CD4-positive, alpha-beta T cell treated with Interleukin-6 at 100 ng/mL for 8 hours (primary cell): ENCODE data around the gene TBX15.

Experiments used
- DNase-seq: peaks from one replicate; pipeline ENCODE4 v3.0.0-alpha.2; 2020; ENCODE audit warnings: mixed read lengths, low spot score

The TBX15 gene

GRCh38 chr1:119001181-119002027 lies 13.3 kb upstream of the TBX15 start:
- no peak for DNase-seq

GRCh38 chr1:119000371-119001180 lies 12.4 kb upstream of the TBX15 start:
- DNase-seq, result no peak

DNA sequence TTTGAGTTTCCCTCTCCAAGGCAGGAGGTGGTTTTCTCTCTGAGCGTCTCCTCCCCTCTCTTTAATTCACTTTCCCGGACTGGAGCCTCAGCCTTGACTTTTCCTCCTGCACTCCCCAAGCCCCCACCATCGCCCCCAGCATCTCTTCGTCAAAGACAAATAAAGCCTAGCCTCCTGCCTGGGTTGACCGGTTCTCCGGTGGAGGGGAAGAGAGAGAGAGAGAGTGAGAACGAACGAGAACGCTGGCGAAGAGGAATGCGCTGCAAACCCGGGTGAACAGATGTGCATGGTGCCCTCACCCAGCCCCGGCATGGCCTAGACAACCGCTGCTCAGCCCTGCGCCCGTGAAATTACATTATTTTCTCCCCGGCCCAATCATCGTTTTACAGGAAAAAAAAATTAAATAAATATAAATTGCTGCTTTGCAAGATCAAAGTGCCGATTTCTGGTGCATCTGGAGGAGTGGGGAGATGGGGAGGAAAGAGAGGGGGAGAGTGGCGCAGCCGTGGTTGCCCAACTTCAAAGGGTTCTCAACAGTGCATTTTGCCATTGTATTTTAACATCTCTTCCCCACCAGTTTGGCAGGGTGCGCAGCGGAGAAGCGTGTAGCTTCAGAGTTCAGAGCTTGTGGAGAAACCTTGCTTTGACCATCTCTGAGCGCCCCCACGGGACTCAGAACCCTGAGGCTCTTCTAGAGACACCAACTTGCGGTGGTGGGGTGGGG lies 11.4 kb upstream of the TBX15 start:
- DNase-seq, result no peak

- no peak for DNase-seq
These were observed 10.0 kb upstream of the TBX15 start for GRCh38 chr1:118998171-118998570.

DNA sequence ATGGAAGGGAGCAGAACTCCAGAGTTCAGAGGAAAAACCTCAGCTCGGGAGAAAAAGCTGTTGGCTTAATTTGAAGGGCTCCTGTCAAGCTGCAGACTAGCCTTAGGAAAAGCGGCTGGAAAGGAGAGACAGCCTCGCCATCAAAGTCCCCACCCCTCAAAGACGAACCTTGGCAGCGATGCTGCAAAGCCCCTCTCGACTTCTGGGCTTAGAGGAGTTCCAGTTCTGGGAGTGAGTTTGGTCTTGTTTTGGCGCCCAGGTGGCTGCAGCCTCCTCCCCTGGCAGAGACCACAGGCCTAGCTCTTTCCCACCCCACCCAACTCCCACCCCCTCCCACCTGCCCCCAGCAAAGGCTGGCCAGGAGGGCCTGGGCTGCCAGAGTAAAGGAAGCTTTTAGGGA lies 9.1 kb upstream of the TBX15 start:
- DNase-seq, result no peak

DNA sequence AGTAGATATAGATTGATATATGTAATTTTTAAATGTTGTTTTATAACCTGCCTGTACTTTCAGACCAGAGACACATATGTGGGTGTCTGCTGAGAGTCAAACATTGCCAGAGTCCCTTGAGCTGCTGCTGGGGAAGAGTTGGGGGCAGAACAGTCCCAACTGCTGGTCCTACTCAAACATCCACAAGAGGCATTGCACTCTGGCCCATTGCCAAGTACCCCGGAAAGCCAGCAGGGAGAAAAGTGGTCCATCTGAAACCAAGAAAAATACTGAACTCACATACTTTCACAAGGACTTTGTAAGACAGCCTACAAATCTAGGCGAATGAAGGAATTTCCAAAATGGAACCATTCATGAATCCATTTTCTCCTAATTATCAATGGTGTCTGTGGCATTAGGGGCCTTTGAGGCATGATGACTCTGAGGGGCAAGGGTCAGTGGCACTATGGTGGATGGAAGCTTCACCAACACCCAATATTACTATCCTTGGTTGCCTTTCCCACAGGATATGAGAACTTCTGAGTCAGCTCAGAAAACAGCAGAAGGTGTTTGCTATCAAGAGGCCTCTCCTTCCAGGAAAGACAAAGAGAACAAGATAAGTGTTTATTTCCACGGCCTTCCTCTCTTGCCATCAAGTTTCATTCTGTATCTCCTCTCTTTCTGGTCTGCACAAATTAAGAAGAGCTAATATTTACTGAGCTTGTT lies 7.3 kb upstream of the TBX15 start:
- no peak for DNase-seq

DNA sequence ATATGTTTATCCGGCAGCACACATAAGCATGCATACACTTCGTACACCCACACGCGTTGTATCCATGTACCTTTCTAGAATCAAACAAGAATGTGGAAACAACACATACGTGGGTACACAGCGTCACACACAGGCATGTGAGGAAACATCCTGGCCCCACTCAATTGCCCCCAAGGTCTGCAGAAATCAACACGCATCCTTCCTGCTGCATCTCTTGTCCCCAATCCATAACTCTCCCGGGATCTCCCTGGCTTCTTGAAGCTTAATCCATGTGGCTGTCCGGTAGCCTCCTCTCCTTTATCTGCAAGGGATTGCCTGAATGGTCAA lies 5.5 kb upstream of the TBX15 start:
- DNase-seq, result no peak

GRCh38 chr1:118992868-118993699 lies 4.9 kb upstream of the TBX15 start:
- DNase-seq, result no peak

DNA sequence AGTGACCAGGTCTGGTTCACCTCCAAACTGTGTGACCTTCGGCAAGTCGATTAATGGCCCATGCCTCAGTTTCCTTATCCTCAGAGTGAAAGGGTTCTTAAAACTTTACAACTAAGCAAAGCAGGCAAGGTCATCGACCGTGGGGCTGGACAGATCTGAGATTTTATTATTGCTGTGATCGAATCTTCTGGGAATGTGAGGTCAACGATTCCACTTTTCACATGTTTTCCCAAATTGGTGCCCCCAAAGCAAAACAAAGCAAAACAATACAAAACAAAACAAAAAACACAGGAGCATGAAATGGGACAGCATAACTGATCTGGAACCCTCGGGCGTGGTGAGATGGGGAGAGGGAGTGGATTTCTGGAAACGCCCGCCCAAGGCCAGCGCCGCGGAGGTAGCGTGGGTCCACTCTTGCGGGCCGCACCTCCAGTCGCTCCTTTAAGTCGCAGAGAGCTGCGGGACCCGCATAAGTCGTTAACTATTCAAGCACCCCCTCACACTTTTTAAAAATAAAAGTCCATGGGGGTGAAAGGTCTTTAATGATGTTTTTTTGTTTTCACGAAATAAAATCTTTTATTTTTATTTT lies 4.2 kb upstream of the TBX15 start:
- DNase-seq, result no peak

DNA sequence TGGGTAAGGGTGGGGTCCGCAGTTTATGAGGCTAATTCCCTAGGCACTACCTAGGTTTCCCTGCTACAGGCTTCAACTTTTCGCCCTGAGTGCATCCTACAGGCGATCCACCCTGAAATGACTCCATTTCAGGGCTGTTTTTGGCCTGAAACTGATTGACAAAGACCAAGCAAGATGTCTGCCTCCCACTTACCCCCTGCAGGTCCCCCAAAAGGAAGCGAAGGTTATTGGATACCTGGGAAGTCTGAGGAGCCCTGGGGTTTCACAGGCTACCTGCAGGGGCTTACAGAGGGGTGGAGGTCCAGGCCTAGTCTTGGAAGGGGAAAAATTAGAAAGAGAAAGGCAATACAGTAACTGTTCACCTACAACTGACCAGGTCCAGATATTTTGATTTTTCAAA lies 3.3 kb upstream of the TBX15 start:
- no peak for DNase-seq

- no peak for DNase-seq
These were observed 2.5 kb upstream of the TBX15 start for GRCh38 chr1:118990513-118991152.

- no peak for DNase-seq
These were observed 1.8 kb upstream of the TBX15 start for GRCh38 chr1:118989878-118990378.

DNA sequence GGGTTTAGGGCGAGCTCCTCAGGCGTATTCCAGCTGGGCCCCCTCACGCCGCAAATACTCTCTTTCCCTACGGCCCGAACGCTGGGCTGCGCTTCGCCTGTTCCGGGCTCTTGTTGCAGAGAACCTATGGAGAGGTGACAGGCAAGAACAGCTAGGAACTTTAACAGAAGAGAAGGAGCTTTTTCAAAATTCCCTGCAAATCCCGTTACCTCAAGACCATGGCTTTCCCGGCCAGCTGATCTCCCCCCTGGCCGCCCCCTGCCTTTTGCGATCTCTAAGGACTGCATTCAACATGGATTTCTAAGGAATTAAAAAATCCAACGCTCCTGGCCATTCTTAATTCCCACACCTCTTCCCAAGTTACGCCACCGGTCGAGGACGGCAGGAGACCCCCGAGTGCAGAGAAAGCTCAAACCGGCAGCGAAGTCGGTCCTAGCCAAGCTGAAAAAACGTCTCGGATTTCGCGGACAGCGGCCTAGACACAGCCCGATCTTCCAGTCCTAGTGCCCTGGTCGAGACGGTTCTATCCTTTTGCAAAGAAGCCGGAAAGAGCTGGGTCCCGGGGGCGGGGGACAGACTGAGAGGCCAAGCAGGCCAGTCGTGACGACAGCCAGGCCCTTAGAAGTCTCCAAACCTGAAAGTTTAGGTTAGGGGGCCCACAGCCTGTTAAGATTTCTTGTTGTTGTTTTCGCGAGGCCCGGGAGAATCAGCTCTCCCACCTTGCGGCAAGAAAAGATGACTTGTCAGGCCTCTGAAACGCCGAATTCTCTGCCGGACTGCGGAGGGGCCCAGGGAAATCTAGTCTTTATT lies 1.1 kb upstream of the TBX15 start:
- no peak for DNase-seq

GRCh38 chr1:118987468-118988185 lies 516 bp downstream of the TBX15 start:
- no peak for DNase-seq

DNA sequence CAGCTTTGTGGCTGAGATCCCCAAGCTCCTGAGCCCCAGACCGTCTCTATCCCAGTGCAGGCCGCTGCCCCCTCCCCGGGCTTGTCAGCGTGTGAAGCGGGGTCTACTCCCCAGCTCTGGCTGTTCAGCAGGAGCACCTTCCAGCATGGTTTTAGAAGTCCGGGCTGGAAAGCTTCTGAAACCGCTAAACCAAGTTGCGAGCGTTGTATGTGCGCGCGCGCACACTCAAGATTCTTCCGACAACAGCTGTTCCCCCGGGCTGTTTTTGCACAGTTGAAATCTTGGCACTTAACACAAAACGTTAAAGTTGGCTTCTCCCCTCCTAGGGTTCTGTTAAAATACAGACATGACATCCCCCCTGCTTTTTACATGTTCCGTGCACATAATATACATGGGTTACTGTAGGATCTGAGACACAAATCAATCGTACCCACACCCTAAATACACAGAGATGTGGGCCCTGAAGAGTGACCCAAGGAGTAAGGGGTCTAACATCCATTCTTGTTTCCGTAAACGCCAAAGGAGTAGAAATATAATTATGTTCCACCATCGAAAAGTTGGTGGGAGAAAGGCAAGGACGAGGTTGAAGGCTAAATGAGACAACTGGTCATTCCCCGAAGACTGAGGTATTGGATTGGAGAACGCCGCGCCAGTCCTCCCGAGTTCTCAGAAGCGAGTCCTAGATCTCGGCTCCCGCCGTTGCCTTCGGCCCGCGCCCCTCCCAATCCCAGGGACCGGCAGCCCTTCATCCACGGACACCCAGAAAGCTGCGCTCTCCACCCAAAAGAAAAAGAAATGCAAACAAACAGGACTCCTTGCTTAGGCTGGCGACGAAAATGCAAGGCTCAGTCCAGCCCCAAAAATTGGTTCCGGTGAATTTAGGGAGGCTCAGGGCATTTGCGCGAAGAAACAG lies 1.3 kb downstream of the TBX15 start:
- no peak for DNase-seq

DNA sequence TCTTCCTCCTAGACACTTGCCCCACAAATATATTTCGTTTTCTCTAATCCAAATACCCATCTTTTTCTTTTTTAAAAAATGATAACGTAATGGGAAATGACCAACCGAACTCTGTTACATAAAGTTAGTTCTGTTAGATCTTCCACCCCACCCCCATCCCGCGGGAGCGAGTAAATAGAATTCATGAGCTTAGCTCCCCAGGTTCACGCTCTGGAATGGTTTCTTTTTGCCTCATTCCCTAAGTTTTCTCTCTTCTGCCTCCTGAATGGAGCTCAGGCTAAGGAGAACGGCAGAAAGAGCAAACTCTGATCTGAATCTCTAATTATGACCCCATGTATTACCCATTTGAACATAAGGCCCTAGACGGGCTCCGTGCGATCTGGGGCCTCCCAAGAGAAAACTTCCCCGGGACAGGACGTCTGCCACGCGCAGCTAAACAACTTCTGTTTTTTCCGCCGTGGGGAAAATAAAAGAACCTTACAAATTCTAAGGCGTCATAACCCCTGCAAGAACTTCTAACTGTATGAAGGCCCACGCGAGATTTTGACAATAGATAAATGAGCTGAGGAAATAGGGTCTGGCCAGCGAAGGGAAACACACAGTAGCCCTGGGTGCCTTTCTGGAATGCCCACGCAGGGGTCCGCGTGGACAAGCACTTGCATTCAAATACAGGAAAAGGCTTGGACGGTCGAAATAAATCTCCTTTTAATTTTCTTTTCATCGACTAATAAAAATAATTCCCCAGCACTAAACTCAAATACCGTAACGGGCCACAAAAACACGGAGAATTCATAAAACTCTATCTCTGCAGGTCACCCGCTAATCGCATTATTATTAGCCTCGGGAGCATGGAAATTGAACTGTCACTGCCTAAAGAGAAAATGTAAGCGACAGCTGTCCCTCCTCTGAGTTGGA lies 2.2 kb downstream of the TBX15 start:
- no peak for DNase-seq
